ENCODE measurements around the gene PLEKHA1.

GRCh38 chr10:122424059-122424458, 49.6 kb downstream of the PLEKHA1 start:
- no peak for TF ChIP-seq CTCF (IDR thresholded peaks at IDR 0.05)
- no peak for TF ChIP-seq POLR2A (IDR thresholded peaks at IDR 0.05)

Measured in adrenal gland (tissue), 5 donors.